ENCODE data around the gene DNAH6.
"Not testable (repeated sequence)": the region's sequence is repeated elsewhere in the genome, so short reads cannot be mapped to it uniquely, and the experiment has no call there.

Gene DNAH6

DNA sequence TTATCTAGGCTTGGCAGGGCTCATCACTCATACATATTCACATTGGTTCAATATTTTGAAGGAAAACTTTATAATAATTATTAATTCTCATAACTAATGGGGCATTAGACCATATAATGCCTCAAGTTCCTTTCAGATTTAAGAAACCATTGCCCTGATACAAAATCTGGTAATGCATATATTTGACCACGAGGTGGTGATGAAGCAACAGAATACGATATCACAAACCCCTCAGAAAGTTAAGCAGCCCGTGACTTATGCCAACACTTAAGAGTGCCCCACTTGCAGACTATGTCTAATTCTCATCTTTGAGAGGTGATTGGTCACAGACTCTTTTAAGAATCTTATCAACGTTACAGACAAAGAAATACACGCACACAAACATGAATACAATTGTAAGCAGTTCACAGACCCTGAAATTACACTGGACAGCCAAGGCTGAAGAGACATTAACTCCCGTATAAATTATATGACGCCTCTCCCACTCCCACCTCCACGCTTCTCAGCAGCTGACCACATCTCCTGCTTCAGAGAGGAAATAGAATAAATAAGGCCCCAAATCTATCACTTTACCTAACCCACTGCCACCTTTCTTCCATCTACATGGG, 20.7 kb upstream of the DNAH6 start:
- DNase-seq (ENCODE audit: low read depth) = peak; percentile 72
- TF ChIP-seq, protein P1, sequence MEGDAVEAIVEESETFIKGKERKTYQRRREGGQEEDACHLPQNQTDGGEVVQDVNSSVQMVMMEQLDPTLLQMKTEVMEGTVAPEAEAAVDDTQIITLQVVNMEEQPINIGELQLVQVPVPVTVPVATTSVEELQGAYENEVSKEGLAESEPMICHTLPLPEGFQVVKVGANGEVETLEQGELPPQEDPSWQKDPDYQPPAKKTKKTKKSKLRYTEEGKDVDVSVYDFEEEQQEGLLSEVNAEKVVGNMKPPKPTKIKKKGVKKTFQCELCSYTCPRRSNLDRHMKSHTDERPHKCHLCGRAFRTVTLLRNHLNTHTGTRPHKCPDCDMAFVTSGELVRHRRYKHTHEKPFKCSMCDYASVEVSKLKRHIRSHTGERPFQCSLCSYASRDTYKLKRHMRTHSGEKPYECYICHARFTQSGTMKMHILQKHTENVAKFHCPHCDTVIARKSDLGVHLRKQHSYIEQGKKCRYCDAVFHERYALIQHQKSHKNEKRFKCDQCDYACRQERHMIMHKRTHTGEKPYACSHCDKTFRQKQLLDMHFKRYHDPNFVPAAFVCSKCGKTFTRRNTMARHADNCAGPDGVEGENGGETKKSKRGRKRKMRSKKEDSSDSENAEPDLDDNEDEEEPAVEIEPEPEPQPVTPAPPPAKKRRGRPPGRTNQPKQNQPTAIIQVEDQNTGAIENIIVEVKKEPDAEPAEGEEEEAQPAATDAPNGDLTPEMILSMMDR (IDR thresholded peaks at IDR 0.05; ENCODE audit: low read depth, low read length) = peak; percentile 28
- TF ChIP-seq, protein P2, sequence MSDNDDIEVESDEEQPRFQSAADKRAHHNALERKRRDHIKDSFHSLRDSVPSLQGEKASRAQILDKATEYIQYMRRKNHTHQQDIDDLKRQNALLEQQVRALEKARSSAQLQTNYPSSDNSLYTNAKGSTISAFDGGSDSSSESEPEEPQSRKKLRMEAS (IDR thresholded peaks at IDR 0.05; ENCODE audit: low read depth, low read length) = peak; percentile 54; the same call in 1 of the 2 replicates
- no peak for TF ChIP-seq MYC (IDR thresholded peaks at IDR 0.05; ENCODE audit: low read depth, low read length)
- no peak for TF ChIP-seq POLR2A (IDR thresholded peaks at IDR 0.05; ENCODE audit: extremely low read depth, insufficient read length)
- H3K4me3 ChIP-seq (ENCODE audit: low read depth, low read length) = no peak overlapping the region

DNA sequence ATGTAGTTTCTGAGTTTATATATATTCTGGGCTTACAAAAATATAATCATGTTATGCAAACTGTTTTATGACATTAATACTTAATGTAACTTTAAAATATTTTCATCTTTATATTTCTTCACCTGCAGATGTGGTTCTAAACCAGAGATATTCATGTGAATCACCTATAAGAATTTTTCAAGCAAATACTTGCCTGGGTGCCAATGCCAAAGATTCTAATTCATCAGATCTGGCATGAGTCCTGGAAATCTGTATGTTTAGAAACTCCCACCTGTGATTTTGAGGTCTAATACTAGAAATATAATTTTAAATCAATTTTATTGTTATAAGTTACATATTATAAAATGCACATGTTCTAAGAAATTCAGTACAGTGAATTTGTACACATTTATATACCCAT, 19.9 kb upstream of the DNAH6 start:
- DNase-seq (ENCODE audit: low read depth) = no peak
- no peak overlapping the region for H3K4me3 ChIP-seq (ENCODE audit: low read depth, low read length)
- TF ChIP-seq, protein P1 (IDR thresholded peaks at IDR 0.05; ENCODE audit: low read depth, low read length) = no peak
- TF ChIP-seq, protein P2 (IDR thresholded peaks at IDR 0.05; ENCODE audit: low read depth, low read length) = no peak
- no peak for TF ChIP-seq MYC (IDR thresholded peaks at IDR 0.05; ENCODE audit: low read depth, low read length)
- no peak for TF ChIP-seq POLR2A (IDR thresholded peaks at IDR 0.05; ENCODE audit: extremely low read depth, insufficient read length)

DNA sequence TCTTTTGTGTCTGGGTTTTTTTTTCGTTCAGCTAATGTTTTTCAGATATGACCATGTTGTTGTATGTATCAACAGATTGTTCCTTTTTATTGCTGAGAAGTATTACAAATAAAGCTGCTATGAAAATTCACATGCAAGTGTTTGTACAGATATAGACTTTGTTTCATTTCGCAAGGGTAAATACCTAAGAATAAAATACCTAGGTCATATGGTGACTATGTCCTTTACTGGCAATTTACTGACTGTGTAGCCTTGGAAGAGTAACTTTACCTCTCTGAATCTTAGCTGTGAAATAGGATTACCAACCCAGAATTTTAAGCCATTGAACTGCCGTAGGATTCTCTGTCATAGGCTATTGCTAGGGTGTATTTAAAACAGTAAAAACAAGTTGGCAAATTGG, 19.0 kb upstream of the DNAH6 start:
- TF ChIP-seq, protein P2 (IDR thresholded peaks at IDR 0.05; ENCODE audit: low read depth, low read length) = no peak
- TF ChIP-seq MYC (IDR thresholded peaks at IDR 0.05; ENCODE audit: low read depth, low read length) (no peak), POLR2A (IDR thresholded peaks at IDR 0.05; ENCODE audit: extremely low read depth, insufficient read length) (no peak)
- TF ChIP-seq, protein P1 (IDR thresholded peaks at IDR 0.05; ENCODE audit: low read depth, low read length) = no peak
- no peak overlapping the region for H3K4me3 ChIP-seq (ENCODE audit: low read depth, low read length)
- DNase-seq (ENCODE audit: low read depth) = no peak

DNA sequence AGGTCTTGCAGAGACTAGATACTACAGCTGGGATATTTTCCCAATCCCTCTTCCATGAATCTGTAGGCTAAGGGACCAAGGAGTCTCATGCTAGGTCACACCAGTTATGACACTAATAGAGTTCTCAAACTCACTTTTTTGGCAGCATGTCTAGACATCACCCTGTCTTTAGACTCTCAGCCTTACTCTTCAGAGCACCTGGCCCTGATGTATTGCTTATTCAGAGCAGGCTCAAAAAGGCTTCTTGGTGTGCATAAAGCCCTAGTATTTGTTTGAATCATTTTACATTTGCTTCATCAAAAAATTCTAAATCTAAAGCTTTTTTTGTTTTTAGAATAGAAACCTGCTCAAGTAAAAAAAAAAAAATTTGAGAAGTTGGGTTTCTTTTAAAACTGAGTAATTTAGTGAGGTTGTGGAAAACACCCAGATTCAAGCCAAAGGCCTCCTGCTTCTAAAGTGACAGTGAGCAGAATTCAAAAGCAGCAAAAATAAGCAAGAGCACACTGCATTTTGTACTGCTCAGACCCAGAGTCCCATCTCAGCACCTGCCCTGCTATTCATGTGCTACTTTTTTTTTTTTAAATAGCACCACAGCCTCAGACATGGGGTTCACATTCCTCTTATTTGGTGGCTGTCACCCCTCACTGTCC, 18.0 kb upstream of the DNAH6 start:
- no peak overlapping the region for H3K4me3 ChIP-seq (ENCODE audit: low read depth, low read length)
- TF ChIP-seq, protein P1 (IDR thresholded peaks at IDR 0.05; ENCODE audit: low read depth, low read length) = no peak
- TF ChIP-seq, protein P2 (IDR thresholded peaks at IDR 0.05; ENCODE audit: low read depth, low read length) = no peak
- no peak for TF ChIP-seq POLR2A (IDR thresholded peaks at IDR 0.05; ENCODE audit: extremely low read depth, insufficient read length)
- no peak for TF ChIP-seq MYC (IDR thresholded peaks at IDR 0.05; ENCODE audit: low read depth, low read length)
- no peak for DNase-seq (ENCODE audit: low read depth)

DNA sequence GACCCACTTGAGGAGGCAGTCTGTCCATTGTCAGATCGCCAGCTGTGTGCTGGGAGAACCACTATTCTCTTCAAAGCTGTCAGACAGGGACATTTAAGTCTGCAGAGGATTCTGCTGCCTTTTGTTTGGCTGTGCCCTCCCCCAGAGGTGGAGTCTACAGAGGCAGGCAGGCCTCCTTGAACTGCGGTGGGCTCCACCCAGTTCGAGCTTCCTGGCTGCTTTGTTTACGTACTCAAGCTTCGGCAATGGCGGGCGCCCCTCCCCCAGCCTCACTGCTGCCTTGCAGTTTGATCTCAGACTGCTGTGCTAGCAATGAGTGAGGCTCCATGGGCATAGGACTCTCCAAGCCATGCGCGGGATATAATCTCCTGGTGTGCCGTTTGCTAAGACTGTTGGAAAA, 5.3 kb upstream of the DNAH6 start:
- not testable (repeated sequence) for DNase-seq (ENCODE audit: low read depth); H3K4me3 ChIP-seq (ENCODE audit: low read depth, low read length)

DNA sequence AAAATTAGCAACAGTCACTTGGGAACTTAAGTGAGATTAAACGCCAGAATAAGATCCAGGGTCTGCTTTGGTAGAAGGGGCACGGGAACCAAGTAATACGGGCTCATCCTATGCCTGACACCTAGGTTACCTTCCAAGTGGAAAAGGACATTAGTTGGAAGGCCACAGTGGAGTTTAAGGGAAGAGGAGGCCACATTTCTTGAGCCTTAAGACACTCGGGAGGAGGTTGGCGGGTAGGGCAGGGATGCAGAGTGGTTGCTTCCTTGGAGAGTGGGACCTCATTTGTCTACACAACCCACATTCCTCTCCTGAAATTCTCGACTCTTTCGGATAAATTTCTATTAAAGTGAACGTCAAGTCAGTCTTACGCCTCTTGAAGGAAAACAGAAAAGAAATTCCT, 510 bp upstream of the DNAH6 start:
- no peak for DNase-seq (ENCODE audit: low read depth)
- TF ChIP-seq POLR2A (IDR thresholded peaks at IDR 0.05; ENCODE audit: extremely low read depth, insufficient read length) (no peak), MYC (IDR thresholded peaks at IDR 0.05; ENCODE audit: low read depth, low read length) (no peak)
- TF ChIP-seq, protein P1 (IDR thresholded peaks at IDR 0.05; ENCODE audit: low read depth, low read length) = no peak
- TF ChIP-seq, protein P2 (IDR thresholded peaks at IDR 0.05; ENCODE audit: low read depth, low read length) = no peak
- H3K4me3 ChIP-seq (ENCODE audit: low read depth, low read length) = no peak overlapping the region

All from NB4 (cell line).